ENCODE measurements around the gene EFNA5.

DNA sequence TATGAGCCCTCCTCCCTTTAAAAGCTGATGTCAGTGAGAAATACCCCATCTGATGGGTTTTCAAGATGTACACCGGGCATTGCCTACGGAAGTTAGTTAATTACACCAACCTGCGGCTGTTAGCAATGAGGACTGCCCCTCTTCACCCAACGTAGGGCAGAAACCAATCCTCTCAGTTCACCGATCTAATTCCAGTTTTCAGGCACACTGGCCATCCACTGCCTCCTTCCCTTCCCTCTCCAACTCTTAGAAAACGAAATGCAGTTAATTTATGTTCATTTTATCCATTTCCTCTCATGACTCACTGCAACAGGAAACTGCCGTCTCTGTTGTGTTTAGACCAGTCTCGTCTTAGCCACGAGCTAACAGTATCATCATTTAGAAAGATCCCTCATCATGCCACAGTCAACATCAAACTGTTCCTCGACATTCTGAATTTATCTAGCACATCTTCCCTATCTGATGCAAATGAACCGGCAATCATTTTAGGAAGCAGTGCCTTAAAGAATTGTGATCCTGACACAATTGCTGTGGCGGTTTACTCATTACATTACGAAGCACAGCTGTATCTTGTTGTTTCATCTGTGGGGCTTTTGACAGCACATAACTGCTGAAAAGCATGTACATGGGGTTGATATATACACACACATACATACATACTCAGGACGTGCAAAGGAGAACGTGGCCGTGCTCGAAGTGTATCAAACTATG is 168.6 kb downstream of the EFNA5 start:
- TF ChIP-seq, protein P1, sequence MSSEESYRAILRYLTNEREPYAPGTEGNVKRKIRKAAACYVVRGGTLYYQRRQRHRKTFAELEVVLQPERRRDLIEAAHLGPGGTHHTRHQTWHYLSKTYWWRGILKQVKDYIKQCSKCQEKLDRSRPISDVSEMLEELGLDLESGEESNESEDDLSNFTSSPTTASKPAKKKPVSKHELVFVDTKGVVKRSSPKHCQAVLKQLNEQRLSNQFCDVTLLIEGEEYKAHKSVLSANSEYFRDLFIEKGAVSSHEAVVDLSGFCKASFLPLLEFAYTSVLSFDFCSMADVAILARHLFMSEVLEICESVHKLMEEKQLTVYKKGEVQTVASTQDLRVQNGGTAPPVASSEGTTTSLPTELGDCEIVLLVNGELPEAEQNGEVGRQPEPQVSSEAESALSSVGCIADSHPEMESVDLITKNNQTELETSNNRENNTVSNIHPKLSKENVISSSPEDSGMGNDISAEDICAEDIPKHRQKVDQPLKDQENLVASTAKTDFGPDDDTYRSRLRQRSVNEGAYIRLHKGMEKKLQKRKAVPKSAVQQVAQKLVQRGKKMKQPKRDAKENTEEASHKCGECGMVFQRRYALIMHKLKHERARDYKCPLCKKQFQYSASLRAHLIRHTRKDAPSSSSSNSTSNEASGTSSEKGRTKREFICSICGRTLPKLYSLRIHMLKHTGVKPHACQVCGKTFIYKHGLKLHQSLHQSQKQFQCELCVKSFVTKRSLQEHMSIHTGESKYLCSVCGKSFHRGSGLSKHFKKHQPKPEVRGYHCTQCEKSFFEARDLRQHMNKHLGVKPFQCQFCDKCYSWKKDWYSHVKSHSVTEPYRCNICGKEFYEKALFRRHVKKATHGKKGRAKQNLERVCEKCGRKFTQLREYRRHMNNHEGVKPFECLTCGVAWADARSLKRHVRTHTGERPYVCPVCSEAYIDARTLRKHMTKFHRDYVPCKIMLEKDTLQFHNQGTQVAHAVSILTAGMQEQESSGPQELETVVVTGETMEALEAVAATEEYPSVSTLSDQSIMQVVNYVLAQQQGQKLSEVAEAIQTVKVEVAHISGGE (tag by site-specific recombination; conservative IDR thresholded peaks at IDR 0.05; ENCODE audit: low read depth), result no peak
- no peak for TF ChIP-seq GLIS1 (tag by site-specific recombination; IDR thresholded peaks at IDR 0.05)
- TF ChIP-seq ZBTB7A (tag by site-specific recombination; IDR thresholded peaks at IDR 0.05; ENCODE audit: low read depth), result no peak

Data from HEK293 (cell line).